A673 (cell line): ENCODE measurements around the gene HPGDS.

Experiments used
- CTCF ChIP-seq: fragments of 300-800, 200-600 bp; sonication (generic); conservative IDR thresholded peaks from 2 replicates; pipeline ENCODE4 v1.5.1; 2017; ENCODE audit warnings: low read depth, mild to moderate bottlenecking, antibody characterized with exemption, low read length, moderate library complexity, mixed read lengths
- EZH2 ChIP-seq: fragments of 200-600 bp; sonication (generic); IDR thresholded peaks from 2 replicates; pipeline ENCODE4 v1.6.1; 2017; ENCODE audit warnings: borderline replicate concordance, low read depth, mild to moderate bottlenecking, mixed read lengths, antibody characterized with exemption, low read length; ENCODE audit not compliant: poor library complexity, severe bottlenecking

- TF ChIP-seq CTCF (no peak), EZH2 (no peak)
Observed at GRCh38 chr4:94348666-94349065, 6.0 kb upstream of the HPGDS start.
